Stromal cell of bone marrow (primary cell): ENCODE measurements around the gene MRE11.
"Not testable (repeated sequence)": the region's sequence is repeated elsewhere in the genome, so short reads cannot be mapped to it uniquely, and the experiment has no call there.

Experiments used
- DNase-seq: peaks from one replicate; pipeline ENCODE4 v3.0.0-alpha.2; 2012; ENCODE audit warnings: low read depth

MRE11 gene

DNA sequence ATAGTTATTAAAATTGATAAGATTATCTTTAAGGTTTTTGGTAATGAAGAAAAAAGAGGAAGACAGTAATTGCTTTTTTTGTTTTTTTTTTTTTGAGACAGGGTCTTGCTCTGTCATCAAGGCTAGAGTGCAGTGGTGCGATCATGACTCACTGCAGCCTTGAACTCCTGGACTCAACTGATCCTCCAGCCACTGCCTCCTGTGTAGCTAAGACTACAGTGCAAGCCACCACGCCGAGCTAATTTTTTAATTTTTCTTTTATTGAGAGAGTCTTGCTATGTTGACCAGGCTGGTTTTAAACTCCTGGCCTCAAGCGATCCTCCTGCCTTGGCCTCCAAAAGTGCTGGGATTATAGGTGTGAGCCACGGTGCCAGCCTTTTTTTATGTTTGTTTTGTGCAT is 12.9 kb upstream of the MRE11 start:
- DNase-seq = not testable (repeated sequence)

- peak; percentile 54 for DNase-seq
Measured at GRCh38 chr11:94504689-94505293, 11.1 kb upstream of the MRE11 start.

GRCh38 chr11:94501522-94501921 is 7.9 kb upstream of the MRE11 start:
- DNase-seq = no peak

DNA sequence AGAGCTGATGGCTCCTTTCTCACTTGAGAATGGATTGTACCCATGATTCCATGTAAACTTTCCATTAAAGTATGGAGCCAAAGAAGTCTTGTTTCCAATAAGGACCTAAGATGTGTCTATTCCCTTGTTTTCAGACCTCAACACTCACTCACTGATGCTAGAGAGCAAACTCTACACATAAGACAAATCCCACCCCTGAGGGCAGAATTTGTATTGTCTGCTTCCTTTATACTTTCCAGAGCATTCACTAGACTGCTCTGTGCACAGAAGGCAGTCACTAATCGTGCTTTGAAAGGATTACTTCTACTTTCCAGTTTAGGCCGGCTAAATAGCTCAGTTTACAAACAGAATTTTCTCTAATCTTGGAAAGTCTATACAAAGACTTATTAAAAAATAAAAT is 6.5 kb upstream of the MRE11 start:
- no peak for DNase-seq

- no peak for DNase-seq
Measured at GRCh38 chr11:94494126-94494680, 559 bp upstream of the MRE11 start.

DNA sequence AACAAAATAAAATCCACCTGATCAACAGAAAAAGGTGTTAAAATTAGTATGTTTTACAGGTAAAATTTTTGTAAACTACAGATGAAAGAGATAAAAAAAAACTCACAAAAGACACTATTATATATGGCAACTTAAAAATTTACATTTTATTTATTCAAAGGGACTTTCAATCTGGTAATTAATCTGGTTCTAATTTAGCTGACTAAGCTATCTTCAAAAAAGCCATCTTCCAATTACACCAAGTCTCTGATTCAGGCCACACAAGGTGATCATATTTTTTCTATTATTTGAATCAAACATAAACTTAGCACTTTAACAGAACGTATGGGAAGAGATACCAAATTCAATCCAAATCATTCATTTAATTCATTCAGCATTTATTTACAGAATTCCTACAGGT is 7.6 kb downstream of the MRE11 start:
- no peak for DNase-seq

- DNase-seq = no peak
Measured at GRCh38 chr11:94481342-94481741, 12.3 kb downstream of the MRE11 start.

GRCh38 chr11:94477624-94478023 is 16.0 kb downstream of the MRE11 start:
- no peak for DNase-seq

- no peak for DNase-seq
Measured at GRCh38 chr11:94472916-94473799, 20.5 kb downstream of the MRE11 start.

DNA sequence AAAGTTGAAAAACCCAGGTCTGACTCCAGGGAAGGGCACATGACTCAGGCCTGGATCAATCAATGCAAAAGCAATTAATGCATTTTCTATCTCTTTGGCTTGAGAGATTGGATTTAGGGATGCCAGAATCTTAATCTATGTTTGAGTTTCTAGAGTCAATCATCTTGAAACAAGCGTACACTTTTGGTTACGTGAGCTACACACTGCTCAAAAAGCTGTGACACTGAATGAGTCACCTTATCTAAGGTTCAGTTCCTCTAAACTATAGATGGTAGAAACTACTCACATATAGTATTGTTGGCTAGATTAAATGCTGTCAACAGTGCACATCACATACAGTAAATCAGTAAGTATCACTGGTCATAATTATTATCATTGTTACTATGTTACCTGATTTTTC is 24.2 kb downstream of the MRE11 start:
- DNase-seq = no peak

- no peak for DNase-seq
Measured at GRCh38 chr11:94459576-94459975, 34.1 kb downstream of the MRE11 start.

- no peak for DNase-seq
Measured at GRCh38 chr11:94457118-94458029, 36.3 kb downstream of the MRE11 start.

DNA sequence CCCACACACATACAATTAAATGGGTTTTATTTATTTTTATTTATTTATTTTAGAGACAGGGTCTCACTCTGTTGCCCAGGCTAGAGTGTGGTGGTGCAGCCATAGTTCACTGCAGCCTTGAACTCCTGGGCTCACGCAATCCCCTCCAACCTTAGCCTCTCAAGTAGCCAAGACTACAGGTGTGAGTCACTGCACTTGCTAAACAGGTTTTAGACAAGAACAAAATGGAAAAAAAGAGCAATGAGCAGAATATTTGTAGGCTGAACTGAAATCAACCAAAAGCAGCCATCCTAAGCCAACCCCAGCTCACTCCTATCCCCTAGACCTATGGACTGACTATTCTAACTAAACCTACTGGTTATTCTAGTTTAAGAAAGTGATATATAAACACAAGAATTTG is 37.8 kb downstream of the MRE11 start:
- DNase-seq = no peak

DNA sequence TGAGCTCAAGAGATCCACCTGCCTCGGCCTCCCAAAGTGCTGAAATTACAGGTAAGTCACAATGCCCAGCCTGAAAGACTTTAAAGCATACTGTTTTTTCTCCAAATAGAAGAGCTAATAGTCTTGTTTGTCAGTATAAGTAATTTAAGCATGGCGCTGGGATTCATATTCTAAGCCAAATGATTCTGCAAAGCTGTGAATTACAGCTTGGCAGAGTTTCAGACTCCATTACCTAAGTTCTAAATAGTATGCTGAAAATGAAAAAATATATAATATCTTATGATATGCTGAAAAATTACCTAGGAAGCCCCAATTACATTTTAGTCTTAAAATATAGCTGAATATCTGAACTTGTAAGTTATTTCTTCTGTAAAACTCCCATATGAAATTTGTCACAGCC is 39.3 kb downstream of the MRE11 start:
- DNase-seq = no peak

GRCh38 chr11:94452988-94453387 is 40.7 kb downstream of the MRE11 start:
- DNase-seq = no peak

DNA sequence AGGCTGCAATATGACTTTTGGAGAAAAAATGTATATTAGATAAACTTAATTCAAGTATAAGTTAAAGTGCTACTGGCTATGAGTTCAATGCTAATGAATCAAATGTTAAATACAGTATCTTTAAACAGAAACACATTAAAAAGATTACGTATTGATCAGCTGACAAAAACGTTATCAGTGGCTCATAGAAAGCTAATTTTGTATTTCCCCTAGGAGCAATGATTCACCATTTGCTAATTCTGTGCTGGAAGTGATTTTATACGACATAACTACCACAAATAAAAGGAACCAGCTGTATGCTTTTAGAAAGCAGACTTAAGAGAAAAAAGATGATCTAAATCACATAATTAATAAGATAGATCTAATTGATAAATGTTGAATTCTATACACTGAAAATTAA is 43.6 kb downstream of the MRE11 start:
- DNase-seq = peak; percentile 31

- peak; percentile 66 for DNase-seq
Measured at GRCh38 chr11:94449437-94449836, 44.2 kb downstream of the MRE11 start.

DNA sequence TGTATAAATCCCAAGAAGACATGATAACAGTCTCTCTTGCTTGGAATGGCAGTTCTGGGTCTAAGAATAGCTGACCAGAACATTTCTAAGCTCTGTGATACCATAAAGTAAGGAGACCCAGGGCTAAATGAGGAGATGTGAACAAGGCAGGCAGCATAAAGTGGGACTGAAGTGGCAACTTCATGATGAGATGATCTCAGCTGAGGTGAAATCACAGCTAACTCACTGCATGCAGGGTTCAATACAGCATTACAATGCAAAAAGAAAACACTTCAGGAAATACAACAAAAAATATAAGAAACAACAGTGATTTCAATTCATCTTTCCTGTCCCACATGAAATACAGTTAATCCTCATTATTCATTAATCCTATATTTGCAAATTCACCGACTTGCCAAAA is 44.6 kb downstream of the MRE11 start:
- no peak for DNase-seq

DNA sequence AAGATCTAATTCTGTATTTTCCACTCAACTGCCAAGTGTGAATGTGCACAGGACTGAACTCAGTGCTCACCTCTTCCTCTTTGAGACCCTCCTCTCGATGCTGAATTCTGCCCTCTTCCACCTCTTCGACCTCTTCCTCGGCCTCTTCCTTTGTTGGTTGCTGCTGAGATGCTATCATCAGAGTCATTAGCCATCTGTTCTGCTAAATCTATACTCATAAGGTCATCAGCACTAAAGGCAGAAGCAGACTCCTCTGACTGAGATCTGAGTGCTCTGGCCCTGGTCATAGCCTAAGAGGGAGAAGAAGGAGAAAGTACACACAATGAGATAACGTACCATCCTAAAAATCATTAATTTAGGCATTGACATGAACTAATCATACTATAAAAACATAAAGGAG is 46.5 kb downstream of the MRE11 start:
- no peak for DNase-seq

DNA sequence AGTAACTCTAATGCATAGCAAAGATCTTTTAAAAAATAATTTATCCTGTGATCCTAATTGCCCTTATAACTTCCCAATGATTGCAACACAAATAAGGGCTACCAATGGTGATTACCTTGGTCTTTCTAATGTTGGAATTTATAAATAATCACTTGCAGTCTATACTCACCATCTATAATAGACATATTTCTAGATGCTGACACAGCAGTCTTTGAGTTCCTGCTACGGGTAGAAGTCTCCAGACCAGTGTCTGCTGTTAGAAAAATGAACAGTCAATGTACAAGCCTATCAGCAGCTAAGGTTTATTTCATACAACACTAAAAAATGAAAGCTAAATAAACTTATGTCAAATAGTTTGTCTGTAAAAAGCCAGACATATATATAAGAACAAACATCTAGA is 48.0 kb downstream of the MRE11 start:
- no peak for DNase-seq

- DNase-seq = no peak
Measured at GRCh38 chr11:94433049-94433448, 60.6 kb downstream of the MRE11 start.

DNA sequence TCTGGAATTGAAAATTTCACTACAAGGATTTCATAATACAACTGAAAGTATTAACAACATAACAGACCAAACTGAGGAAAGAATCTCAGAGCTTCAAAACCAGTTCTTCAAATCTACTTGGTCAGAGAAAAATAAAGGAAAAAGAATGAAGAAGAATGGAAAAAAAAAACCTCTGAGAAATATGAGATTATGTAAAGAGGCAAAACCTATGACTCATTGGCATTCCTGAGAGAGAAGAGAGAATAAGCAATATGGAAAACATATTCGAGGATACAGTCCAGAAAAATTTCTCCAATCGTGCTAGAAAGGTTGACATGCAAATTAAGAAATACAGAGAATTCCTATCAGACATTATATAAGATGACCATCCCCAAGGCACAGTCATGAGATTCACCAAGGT is 69.0 kb downstream of the MRE11 start:
- DNase-seq = peak; percentile 17
